Right ventricle myocardium inferior (tissue), 1 donor: Measurements from ENCODE around the gene SENP1. TPM values are rescaled to one million over a fixed set of nuclear protein-coding genes. Genes with fewer than 3 reads are reported as not detected.

ENCODE experiments used
- ATAC-seq: fragments of 200-7000 bp; cut with Tn5 transposase; one replicate; pipeline ENCODE4 v1.9.1; 2020; ENCODE audit warnings: mild to moderate bottlenecking, moderate library complexity
- DNase-seq: peaks from one replicate; pipeline ENCODE4 v3.0.0; 2021; ENCODE audit errors: missing footprints
- intact Hi-C: fragments of 100-400 bp; cut with DNase I; formaldehyde crosslinking; loops from one replicate; pipeline ENCODE4 v1.11.0; 2022
- total RNA-seq: library from RNA; stranded (reverse); fragmentation: NEBNext Ultra II Directional; extraction: Animal tissue kit (Norgen Biotek cat#: 25700); gene quantifications from one replicate; pipeline ENCODE4 v1.2.1, GENCODE V29; 2021
- donor health status: DM: no; HTN: yes; CAD: no; lungs with severe emphysema.

SENP1 gene
- total RNA-seq, 1 donor from 2014 or later: 7.7 TPM

- intact Hi-C loops: no loop called here
- no peak for DNase-seq
- no peak for ATAC-seq
These were observed 31.6 kb downstream of the SENP1 start for GRCh38 chr12:48074266-48074665.

DNA sequence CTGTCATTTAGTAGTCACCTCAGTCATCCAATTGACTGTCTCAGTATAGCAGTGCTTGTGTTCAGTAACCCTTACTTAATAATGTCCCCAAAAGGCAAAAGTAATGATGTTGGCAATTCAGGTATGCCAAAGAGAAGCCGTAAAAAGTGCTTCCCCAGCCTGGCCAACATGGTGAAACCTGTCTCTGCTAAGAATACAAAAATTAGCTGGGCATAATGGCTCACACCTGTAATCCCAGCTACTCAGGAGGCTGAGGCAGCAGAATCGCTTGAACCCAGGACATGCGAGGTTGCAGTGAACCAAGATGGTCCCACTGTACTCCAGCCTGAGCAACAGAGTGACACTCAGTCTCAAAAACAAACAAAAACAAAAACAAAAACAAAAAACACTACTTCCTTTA lies 33.6 kb downstream of the SENP1 start:
- ATAC-seq (no peak), DNase-seq (no peak)
- intact Hi-C loops: no loop called here

DNA sequence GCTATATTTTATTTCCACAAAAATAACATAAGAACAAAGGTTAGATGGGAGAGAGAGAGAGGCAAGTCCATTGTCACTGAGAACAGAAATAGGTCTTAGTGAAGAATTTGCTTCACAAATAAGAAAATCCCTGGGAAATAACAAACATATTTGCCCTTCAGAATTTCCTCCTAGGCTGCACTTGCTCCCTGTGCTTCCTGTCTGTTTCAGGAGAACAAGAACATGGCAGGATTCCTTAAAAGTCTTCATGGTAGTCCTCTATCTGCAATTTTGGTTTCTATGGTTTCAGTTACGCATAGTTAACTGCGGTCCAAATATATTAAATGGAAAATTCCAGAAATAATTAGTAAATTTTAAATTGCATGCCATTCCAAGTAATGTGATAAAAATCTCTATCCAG lies 34.1 kb downstream of the SENP1 start:
- no peak for DNase-seq
- no peak for ATAC-seq
- intact Hi-C loops: no loop called here

DNA sequence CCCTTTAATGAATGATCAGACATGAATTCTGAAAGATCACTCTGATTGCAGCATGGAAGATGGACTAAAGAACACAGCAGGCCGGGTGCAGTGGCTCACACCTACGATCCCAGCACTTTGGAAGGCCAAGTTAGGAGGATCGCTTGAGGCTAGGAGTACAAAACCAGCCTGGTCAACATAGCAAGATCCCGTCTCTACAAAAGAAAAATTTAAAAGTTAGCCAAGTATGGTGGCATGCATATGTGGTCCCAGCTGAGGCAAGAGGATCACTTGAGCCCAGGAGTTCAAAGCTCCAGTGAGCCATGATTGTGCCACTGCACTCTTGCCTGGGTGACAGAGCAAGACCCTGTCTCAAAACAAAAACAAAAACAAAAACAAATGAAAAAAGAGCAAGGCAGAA lies 35.1 kb downstream of the SENP1 start:
- no peak for DNase-seq
- intact Hi-C loops: no loop called here
- no peak for ATAC-seq

GRCh38 chr12:48070033-48070432 lies 35.8 kb downstream of the SENP1 start:
- no peak for ATAC-seq
- no peak for DNase-seq
- intact Hi-C loops: no loop called here

DNA sequence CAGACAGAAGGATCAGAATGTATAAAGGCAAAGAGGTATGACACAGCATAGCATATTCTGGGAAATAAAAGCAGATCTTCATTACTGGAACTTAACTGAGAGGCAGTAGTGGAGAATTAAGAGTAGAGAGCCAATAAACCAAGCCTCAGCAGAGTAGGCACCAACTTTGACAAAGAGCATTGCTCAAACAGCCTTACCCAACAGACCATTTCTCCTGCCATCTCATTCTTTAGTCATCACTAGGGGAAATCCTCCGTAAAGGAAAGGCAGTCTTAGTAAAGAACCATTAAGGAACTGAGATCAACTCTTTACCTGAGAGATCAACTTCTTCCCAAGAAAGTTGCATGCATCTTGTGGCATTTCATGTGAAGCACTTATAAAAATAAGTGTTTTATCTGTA lies 36.6 kb downstream of the SENP1 start:
- intact Hi-C loops: no loop called here
- ATAC-seq (no peak), DNase-seq (no peak)

GRCh38 chr12:48068457-48068856 lies 37.4 kb downstream of the SENP1 start:
- ATAC-seq (no peak), DNase-seq (no peak)
- intact Hi-C loops: no loop called here

DNA sequence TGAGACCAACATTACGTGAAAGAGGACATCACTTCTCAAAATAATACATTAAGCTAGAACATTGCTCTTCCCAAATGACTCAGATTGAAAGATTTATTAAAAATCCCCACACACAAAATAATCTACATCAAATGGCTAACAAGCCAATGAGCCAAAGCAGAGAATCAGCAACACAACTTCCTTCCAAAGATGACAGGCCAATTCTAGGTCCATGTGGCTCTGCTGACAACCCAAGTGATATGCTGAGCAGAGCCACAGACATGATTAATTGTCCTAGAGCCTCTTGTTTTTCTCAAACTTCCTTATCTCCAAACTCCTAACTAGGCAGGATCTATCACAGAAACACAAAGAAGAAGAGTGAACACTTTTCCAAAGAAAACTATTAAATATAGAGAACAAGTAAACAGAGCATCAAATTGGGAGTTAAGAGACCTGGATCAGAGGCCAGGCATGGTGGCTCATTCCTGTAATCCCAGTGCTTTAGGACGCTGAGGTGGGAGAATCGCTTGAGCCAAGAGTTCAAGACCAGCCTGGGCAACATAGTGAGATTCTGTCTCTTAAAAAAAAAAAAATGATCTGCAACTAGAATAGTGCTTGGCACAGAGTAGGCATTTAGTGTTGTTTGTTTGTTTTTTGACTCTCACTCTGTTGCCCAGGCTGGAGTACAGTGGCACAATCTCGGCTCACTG lies 38.5 kb downstream of the SENP1 start:
- DNase-seq (no peak), ATAC-seq (no peak)
- intact Hi-C loops: no loop called here

- ATAC-seq: no peak
- intact Hi-C loops: no loop called here
- no peak for DNase-seq
These were observed 40.8 kb downstream of the SENP1 start for GRCh38 chr12:48065041-48065440.

- DNase-seq: no peak
- no peak for ATAC-seq
These were observed 42.3 kb downstream of the SENP1 start for GRCh38 chr12:48063530-48063929.

GRCh38 chr12:48061938-48062719 lies 43.8 kb downstream of the SENP1 start:
- intact Hi-C loops: no loop called here
- ATAC-seq (no peak), DNase-seq (no peak)

More at GRCh38 chr12:48063530-48063929, 42.3 kb downstream of the SENP1 start:
- intact Hi-C loops: no loop called here

DNA sequence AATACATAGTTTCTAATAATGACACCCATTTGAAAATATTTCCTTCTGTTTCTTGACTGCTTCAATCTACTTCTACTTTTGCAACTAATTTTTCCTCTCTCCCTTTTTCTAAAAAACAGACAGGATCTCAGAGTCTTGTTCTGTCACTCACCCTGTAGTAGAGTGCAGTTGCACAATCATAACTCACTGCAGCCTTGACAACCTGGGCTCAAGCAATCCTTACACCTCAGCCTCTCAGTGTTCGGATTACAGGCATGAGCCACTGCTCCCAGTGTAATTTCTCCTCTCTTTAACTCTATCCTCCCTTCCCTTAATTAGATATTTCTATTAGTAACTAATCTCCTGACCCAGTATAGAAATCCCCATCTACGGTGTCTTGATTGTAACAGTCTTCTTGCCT lies 45.4 kb downstream of the SENP1 start:
- intact Hi-C loops: no loop called here
- DNase-seq (no peak), ATAC-seq (no peak)

- ATAC-seq (no peak), DNase-seq (no peak)
- intact Hi-C loops: no loop called here
These were observed 47.1 kb downstream of the SENP1 start for GRCh38 chr12:48058771-48059170.

GRCh38 chr12:48054955-48055821 lies 50.7 kb downstream of the SENP1 start:
- no peak for DNase-seq
- intact Hi-C loops: no loop called here
- ATAC-seq: no peak

DNA sequence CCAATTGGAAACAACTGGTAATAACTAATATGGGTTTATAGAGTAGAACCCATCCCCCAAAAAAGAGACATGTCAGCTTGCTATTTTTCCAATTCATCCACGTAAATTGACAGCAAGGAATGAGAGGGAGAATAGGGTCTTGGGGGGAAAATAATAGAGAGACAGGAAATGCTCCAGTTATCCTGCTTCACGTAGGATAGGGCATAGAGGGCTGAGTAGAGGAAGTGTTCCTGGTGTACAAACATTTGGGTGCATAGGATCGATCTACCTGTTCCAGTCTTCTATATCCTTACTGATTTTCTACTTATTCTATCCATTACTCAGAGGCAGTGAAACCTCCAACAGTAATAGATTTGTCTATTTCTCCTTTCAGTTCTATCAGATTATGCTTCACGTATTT lies 52.0 kb downstream of the SENP1 start:
- intact Hi-C loops: no loop called here
- ATAC-seq: no peak
- no peak for DNase-seq

GRCh38 chr12:48053122-48053521 lies 52.8 kb downstream of the SENP1 start:
- ATAC-seq (no peak), DNase-seq (no peak)
- intact Hi-C loops: no loop called here

- intact Hi-C loops: no loop called here
- DNase-seq (no peak), ATAC-seq (no peak)
These were observed 54.2 kb downstream of the SENP1 start for GRCh38 chr12:48051681-48052080.

GRCh38 chr12:48050174-48050573 lies 55.7 kb downstream of the SENP1 start:
- ATAC-seq (no peak), DNase-seq (no peak)
- intact Hi-C loops: no loop called here

DNA sequence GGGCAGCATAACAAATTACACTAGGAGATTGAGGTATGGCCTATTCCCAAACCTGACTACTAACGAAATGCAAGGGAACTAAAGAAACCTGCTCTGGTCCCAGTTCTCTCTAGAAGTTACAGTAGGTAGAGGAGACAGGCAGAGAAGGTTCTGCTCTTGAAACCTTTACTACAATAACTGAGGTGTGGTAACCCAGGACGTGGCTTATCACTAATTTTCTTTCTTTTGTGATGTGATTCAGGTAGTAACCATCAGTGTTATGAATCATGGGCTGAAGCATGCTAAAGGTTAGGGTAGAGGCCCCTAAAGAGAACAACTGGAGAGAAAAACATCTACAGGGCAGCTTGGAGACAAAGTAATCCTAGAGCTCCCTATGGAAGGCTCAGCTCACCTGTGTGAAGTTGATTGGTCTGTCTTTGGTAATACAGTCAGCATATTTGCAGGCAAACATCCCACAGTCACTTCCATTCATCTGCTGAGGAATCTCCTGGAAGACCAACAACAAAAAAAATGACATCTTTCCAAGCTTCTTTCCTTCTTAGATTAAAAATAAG lies 59.8 kb downstream of the SENP1 start:
- no peak for DNase-seq
- intact Hi-C loops: no loop called here
- ATAC-seq: no peak
